Measurements from ENCODE around the gene CUL4A.

CUL4A gene

GRCh38 chr13:113183450-113184129, 25.8 kb upstream of the CUL4A start:
- no peak for DNase-seq (ENCODE audit: extremely low read depth, insufficient read length)
- no peak overlapping the region for H3K4me3 ChIP-seq (replicated peaks; ENCODE audit: low read depth, low read length)
- no peaks in the 10 kb centered on the region for H3K27me3 ChIP-seq (replicated peaks; ENCODE audit: control insufficient read depth, insufficient read depth, low read length)
- H3K36me3 ChIP-seq (ENCODE audit: control insufficient read depth, insufficient read depth, low read length), result peaks cover 24% of the 10 kb centered on the region
- no peak for TF ChIP-seq CTCF (IDR thresholded peaks at IDR 0.05; ENCODE audit: insufficient read depth, low read length, poor library complexity, severe bottlenecking)

- Histone ChIP-seq H3K27me3 (replicated peaks; ENCODE audit: control insufficient read depth, insufficient read depth, low read length) (no peaks in the 10 kb centered on the region), H3K36me3 (ENCODE audit: control insufficient read depth, insufficient read depth, low read length) (peaks cover 22% of the 10 kb centered on the region), H3K4me3 (replicated peaks; ENCODE audit: low read depth, low read length) (no peak overlapping the region)
- TF ChIP-seq CTCF (IDR thresholded peaks at IDR 0.05; ENCODE audit: insufficient read depth, low read length, poor library complexity, severe bottlenecking), result no peak
- no peak for DNase-seq (ENCODE audit: extremely low read depth, insufficient read length)
These were observed 24.6 kb upstream of the CUL4A start for GRCh38 chr13:113184568-113185440.

GRCh38 chr13:113186061-113186900, 23.1 kb upstream of the CUL4A start:
- Histone ChIP-seq H3K36me3 (ENCODE audit: control insufficient read depth, insufficient read depth, low read length) (peaks cover 18% of the 10 kb centered on the region), H3K4me3 (replicated peaks; ENCODE audit: low read depth, low read length) (peak overlapping the region; percentile 18; the same call in 1 of the 2 replicates), H3K27me3 (replicated peaks; ENCODE audit: control insufficient read depth, insufficient read depth, low read length) (no peaks in the 10 kb centered on the region)
- no peak for DNase-seq (ENCODE audit: extremely low read depth, insufficient read length)
- no peak for TF ChIP-seq CTCF (IDR thresholded peaks at IDR 0.05; ENCODE audit: insufficient read depth, low read length, poor library complexity, severe bottlenecking)

- TF ChIP-seq CTCF (IDR thresholded peaks at IDR 0.05; ENCODE audit: insufficient read depth, low read length, poor library complexity, severe bottlenecking), result no peak
- no peak for DNase-seq (ENCODE audit: extremely low read depth, insufficient read length)
- Histone ChIP-seq H3K27me3 (replicated peaks; ENCODE audit: control insufficient read depth, insufficient read depth, low read length) (no peaks in the 10 kb centered on the region), H3K4me3 (replicated peaks; ENCODE audit: low read depth, low read length) (no peak overlapping the region), H3K36me3 (ENCODE audit: control insufficient read depth, insufficient read depth, low read length) (peaks cover 16% of the 10 kb centered on the region)
These were observed 22.1 kb upstream of the CUL4A start for GRCh38 chr13:113187263-113187669.

GRCh38 chr13:113187883-113188665, 21.3 kb upstream of the CUL4A start:
- DNase-seq (ENCODE audit: extremely low read depth, insufficient read length), result no peak
- TF ChIP-seq CTCF (IDR thresholded peaks at IDR 0.05; ENCODE audit: insufficient read depth, low read length, poor library complexity, severe bottlenecking), result no peak
- Histone ChIP-seq H3K27me3 (replicated peaks; ENCODE audit: control insufficient read depth, insufficient read depth, low read length) (no peaks in the 10 kb centered on the region), H3K36me3 (ENCODE audit: control insufficient read depth, insufficient read depth, low read length) (peaks cover 16% of the 10 kb centered on the region), H3K4me3 (replicated peaks; ENCODE audit: low read depth, low read length) (no peak overlapping the region)

All from GM06990 (cell line).